ENCODE data around the gene MRPS15. TPM values are rescaled to one million over a fixed set of nuclear protein-coding genes. Genes with fewer than 3 reads are reported as not detected.
"Not testable (repeated sequence)": the region's sequence is repeated elsewhere in the genome, so short reads cannot be mapped to it uniquely, and the experiment has no call there.

MRPS15 gene
- total RNA-seq, result 33.2 TPM

DNA sequence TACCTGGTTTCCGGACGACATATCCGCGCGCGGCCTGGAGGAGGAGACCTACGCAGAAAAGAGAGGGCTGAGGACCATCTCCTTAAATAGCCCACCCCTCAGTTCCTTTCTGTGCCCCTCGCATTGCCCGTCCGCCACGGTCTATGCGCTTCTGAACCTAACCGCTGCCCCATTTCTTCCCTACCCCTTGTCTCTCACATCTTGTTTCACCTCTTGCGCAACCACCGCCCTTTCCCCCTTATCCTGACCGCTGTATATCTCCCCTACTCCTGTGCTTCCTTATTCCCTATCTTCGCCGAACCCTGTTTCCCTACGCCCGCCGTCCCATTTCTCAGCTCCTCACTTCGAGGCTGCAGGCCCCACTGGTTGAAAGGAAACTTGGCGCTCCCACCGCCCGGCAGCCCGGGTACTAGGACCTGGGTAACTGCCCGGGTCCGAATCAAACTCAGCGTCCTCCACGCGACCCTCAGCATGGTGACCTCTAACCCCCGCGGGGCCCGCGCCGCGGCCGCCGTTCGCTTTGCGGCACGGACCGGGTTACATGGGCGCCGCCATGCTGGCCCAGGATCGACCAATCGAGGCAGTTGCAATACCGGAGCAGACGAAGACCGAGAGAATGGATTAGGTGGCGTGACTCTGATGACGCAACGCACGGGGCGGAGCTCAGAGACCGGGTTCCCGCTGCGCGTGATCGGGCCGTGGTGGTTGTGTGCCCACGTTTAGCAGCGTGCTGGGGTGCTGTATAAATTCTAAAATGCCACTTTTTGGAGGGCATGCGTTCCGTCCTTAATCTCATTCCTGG, at the start of gene MRPS15:
Gene MRPS15 (minus strand): TSS at position 582 of the 802 bp plus-strand sequence. CDS start 109 bp downstream, at position 473.
- peak; percentile 94 for DNase-seq

DNA sequence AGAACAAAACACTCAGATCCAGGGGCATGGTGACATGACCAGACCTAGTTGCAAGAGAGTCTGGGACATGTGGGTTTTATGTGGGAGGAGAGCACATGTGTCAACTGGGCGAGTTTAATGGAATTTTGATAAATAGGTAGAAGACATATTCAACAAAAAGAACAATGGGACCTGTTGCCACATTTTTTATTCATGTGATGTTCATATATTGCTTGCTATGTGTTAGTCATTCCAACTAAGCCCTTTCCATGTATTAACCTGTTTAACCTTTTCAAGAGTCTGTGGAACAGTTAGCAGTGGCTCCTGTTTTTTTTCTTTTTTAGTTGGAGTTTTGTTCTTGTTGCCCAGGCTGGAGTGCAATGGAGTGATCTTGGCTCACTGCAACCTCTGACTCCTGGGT, 48.7 kb upstream of the MRPS15 start:
- DNase-seq, result no peak

- no peak for DNase-seq
Measured at GRCh38 chr1:36511804-36512798, 47.9 kb upstream of the MRPS15 start.

- not testable (repeated sequence) for DNase-seq
Measured at GRCh38 chr1:36511220-36511619, 47.0 kb upstream of the MRPS15 start.

GRCh38 chr1:36510418-36510817, 46.2 kb upstream of the MRPS15 start:
- no peak for DNase-seq

- no peak for DNase-seq
Measured at GRCh38 chr1:36508257-36508656, 44.1 kb upstream of the MRPS15 start.

DNA sequence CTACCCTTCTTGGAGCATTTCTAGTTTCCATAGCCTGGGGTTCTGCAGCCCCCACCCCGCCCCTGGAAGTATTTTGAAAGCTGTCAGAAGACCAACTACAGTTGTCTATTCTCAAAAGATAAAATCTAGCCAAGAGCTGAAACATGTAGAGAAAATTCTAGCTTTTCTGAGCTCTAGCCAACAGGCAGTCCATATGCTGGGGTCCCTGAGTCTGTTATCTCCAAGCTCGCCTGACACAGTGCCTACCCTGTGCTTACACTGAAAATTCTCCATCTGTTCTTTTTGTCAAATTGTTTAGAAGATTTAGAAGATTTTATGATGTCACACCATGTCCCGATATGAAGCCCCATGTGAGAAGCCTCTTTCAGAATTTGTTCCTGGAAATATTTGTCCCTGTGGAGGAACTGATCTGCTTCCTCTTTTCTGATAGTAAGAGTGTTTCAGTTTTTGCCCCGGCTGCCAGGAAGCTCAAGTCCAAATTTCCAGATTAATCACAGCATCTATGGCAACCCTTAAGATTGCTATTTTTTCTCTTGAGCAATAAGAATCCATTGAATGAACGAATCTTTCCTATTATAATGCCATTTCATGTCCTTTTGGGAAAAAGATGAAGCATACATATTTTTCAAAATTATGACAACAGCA, 42.2 kb upstream of the MRPS15 start:
- no peak for DNase-seq

DNA sequence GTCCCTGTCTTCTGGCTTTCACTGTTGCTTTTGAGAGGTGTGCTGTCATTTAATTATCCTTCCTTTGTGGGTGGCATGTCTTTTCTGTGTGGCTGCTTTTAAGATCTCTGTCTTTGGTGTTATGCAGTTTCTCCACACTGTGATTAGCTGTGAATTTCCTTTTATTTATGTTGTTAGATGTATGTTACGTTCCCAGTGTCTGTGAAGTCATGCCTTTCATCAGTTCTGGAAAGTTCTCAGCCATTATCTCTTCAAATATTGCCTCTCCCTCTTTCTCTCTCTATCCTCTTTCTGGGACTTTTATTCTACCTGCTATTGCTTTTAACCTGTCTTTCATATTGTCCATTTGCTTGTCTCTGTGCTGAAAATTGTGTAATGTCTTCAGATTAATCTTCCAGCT, 39.5 kb upstream of the MRPS15 start:
- no peak for DNase-seq

GRCh38 chr1:36503159-36503558, 39.0 kb upstream of the MRPS15 start:
- DNase-seq, result no peak

DNA sequence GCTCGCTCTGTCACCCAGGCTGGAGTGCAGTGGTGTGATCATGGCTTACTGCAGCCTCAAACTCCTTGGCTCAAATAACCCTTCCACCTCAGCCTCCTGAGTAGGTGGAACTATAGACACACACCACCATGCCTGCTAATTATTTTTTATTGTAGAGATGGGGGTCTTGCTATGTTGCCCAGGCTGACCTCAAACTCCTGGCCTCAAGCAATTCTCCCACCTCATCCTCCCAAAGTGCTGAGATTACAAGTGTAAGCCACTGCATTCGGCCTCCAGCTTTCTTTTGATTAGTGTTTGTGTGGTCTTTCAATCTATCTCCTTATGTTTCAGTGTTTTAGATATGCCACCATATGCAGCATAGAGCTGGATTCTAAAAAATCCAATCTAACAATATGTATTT, 38.4 kb upstream of the MRPS15 start:
- DNase-seq, result no peak

DNA sequence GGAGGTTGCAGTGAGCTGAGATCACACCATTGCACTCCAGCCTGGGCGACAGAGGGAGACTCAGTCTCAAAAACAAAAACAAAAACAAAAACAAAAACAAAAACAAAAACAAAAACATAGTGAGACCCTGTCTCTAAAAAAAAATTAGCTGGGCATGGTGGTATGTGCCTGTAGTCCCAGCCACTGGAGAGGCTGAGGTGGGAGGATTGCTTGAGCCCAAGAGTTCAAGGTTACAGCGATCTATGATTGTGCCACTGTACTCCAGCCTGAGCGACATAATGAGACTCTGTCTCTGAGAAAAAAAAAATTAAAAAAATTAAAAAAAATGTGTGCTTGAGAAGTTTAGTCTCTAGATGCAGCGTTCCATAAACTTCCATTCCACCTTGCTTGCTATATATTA, 37.7 kb upstream of the MRPS15 start:
- not testable (repeated sequence) for DNase-seq

DNA sequence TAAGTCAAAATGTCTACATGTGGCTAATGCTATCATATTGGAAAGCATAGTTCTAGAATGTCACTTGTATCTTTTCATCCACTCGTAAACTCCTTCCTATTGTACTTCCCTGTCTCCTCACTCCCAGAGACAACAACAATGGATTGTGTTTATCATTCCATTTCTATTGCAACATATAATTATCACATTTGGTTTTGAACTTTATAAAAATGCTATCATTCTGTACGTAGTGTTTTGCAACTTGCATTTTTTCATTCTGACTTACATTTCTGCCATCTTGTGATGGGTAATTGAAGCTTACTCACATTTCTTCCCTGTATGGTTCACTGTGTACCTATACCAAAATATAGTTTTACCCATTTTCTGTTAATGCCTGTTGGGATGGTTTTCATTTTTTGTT, 33.0 kb upstream of the MRPS15 start:
- DNase-seq, result no peak

- DNase-seq, result no peak
Measured at GRCh38 chr1:36494971-36495370, 30.8 kb upstream of the MRPS15 start.

- no peak for DNase-seq
Measured at GRCh38 chr1:36493524-36493923, 29.3 kb upstream of the MRPS15 start.

DNA sequence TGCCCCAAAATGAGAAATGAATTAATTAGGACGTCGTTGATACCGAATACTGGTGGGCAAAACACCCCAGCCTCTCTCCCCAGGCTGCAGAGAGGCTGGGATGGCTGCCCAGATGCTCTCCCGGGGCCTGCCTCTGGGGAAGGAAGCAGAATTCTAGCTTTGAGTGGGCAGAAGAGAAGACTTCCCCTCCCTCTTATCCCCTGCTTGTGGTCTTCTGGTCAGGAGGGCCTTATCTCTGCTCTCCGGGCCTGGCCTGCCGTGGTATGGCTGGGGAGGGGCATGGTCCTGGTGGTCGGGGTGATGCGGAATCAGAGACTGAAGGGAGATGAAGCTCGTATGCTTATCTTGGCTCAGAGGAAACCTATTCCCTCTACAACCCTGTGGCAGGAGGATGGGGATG, 28.3 kb upstream of the MRPS15 start:
- no peak for DNase-seq

- not testable (repeated sequence) for DNase-seq
Measured at GRCh38 chr1:36489258-36490051, 25.3 kb upstream of the MRPS15 start.

- DNase-seq, result no peak
Measured at GRCh38 chr1:36487906-36488305, 23.7 kb upstream of the MRPS15 start.

DNA sequence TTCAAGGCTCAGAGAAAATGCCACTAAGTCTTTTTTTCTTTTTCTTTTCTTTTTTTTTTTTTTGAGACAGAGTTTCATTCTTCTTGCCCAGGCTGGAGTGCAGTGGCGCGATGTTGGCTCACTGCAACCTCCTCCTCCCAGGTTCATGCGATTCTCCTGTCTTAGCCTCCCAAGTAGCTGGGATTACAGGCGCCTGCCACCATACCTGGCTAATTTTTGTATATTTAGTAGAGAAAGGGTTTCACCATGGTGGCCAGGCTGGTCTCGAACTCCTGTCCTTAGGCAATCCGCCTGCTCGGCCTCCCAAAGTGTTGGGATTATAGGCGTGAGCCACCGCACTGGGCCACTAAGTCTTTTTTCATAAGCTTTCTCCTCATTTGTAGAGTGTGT, 23.1 kb upstream of the MRPS15 start:
- not testable (repeated sequence) for DNase-seq

- no peak for DNase-seq
Measured at GRCh38 chr1:36486439-36487335, 22.5 kb upstream of the MRPS15 start.

- DNase-seq, result no peak
Measured at GRCh38 chr1:36486093-36486438, 21.9 kb upstream of the MRPS15 start.

GRCh38 chr1:36484099-36484498, 19.9 kb upstream of the MRPS15 start:
- no peak for DNase-seq
